K562 (cell line): ENCODE results near the gene BEND6. TPM values are rescaled to one million over a fixed set of nuclear protein-coding genes. Genes with fewer than 3 reads are reported as not detected.

ENCODE experiments used
- ATAC-seq: fragments of 200-7000 bp; cut with Tn5 transposase; 3 replicates; pipeline ENCODE4 v1.9.1; 2020; ENCODE audit warnings: moderate library complexity
- BruUV-seq: library from RNA; stranded (reverse); fragments of 400-500 nt; replicated peaks from 2 replicates; lab custom pipeline; 2021; lab: Mats Ljungman, UMichigan
- CTCF ChIA-PET: fragments of 300-600 bp; formaldehyde crosslinking; extraction: SDS; loops from one replicate; lab custom pipeline; 2021; ENCODE audit warnings: low intra/inter-chr PET ratio; lab: Yijun Ruan, JAX
- POLR2A ChIA-PET: fragments of 300-600, 350-650 bp; sonication (Branson Sonifier 250); formaldehyde crosslinking; extraction: SDS; loops from one replicate; lab custom pipeline; 2021; ENCODE audit warnings: antibody characterized with exemption, inconsistent platforms; lab: Yijun Ruan, JAX
- DNase-seq, 4 experiments: peaks; one replicate each; pipeline versions ENCODE4 v3.0.0 to v3.0.0-alpha.2; 2011 to 2018; ENCODE audit warnings: low spot score in 3 of 4, mixed read lengths in 3 of 4; ENCODE audit errors: extremely low read depth in 1 of 4
- FAIRE-seq: peaks from 2 replicates; lab custom pipeline; 2011; peaks lifted over from hg19 to GRCh38; lab: Jason Lieb, UNC
- H2AFZ ChIP-seq: 2 replicates; pipeline ENCODE4 v1.6.0; 2011; ENCODE audit warnings: low read depth, low read length, control low read depth, inconsistent platforms
- H3K27ac ChIP-seq: fragments of 200-600 bp; 3 replicates; pipeline ENCODE4 v1.8.0; 2011; ENCODE audit warnings: low read depth, mild to moderate bottlenecking, control low read depth, inconsistent platforms, low read length, moderate library complexity, mixed read lengths; ENCODE audit errors: extremely low read depth
- H3K27me3 ChIP-seq, 2 experiments: fragments of 300-600 bp in 1 of 2; 2 replicates in 1 of 2; 3 replicates in 1 of 2; pipeline versions ENCODE4 v1.6.0 to v1.8.0; 2011; ENCODE audit warnings: inconsistent platforms in 2 of 2, low read length in 2 of 2, mild to moderate bottlenecking in 1 of 2, mixed read lengths in 1 of 2, moderate library complexity in 1 of 2; ENCODE audit not compliant: control insufficient read depth in 2 of 2, insufficient read depth in 2 of 2
- H3K36me3 ChIP-seq: fragments of 300-600 bp; 3 replicates; pipeline ENCODE4 v1.8.0; 2011; ENCODE audit warnings: mild to moderate bottlenecking, low read length, inconsistent platforms; ENCODE audit not compliant: control insufficient read depth, insufficient read depth
- H3K4me1 ChIP-seq, 2 experiments: fragments of 200-600 bp in 1 of 2; replicated peaks in 1 of 2; 2 replicates in 1 of 2; 3 replicates in 1 of 2; pipeline versions ENCODE4 v1.5.1 to v1.8.0; 2011; ENCODE audit warnings: inconsistent platforms in 2 of 2, low read length in 2 of 2, mild to moderate bottlenecking in 1 of 2, mixed read lengths in 1 of 2, moderate library complexity in 1 of 2; ENCODE audit not compliant: control insufficient read depth in 2 of 2, insufficient read depth in 2 of 2
- H3K4me2 ChIP-seq: 2 replicates; pipeline ENCODE4 v1.6.1; 2011; ENCODE audit warnings: low read length, control low read depth, inconsistent platforms, mixed read lengths; ENCODE audit not compliant: insufficient read depth
- H3K4me3 ChIP-seq: fragments of 200-600 bp; sonication (generic), shearing (Covaris generic); 2 replicates; pipeline ENCODE4 v1.5.1; 2016; ENCODE audit warnings: control low read depth, inconsistent platforms
- H3K79me2 ChIP-seq: fragments of 200-600 bp; 3 replicates; pipeline ENCODE4 v1.8.0; 2011; ENCODE audit warnings: low read length, inconsistent platforms; ENCODE audit not compliant: control insufficient read depth, insufficient read depth
- H3K9ac ChIP-seq, 2 experiments: 2 replicates each; pipeline versions ENCODE4 v1.6.0 to v1.6.1; 2011; ENCODE audit warnings: low read depth in 2 of 2, low read length in 2 of 2, control low read depth in 1 of 2, inconsistent platforms in 1 of 2, mild to moderate bottlenecking in 1 of 2, mixed read lengths in 1 of 2; ENCODE audit not compliant: insufficient read depth in 1 of 2
- H3K9me1 ChIP-seq: one replicate; pipeline ENCODE4 v1.6.0; 2011; ENCODE audit warnings: inconsistent platforms, mild to moderate bottlenecking, low read length, moderate library complexity; ENCODE audit not compliant: control insufficient read depth, insufficient read depth
- H3K9me3 ChIP-seq: replicated peaks from 2 replicates; pipeline ENCODE4 v1.5.1; 2011; ENCODE audit warnings: low read depth, low read length, inconsistent platforms; ENCODE audit not compliant: control insufficient read depth, insufficient read depth
- H4K20me1 ChIP-seq: replicated peaks from 2 replicates; pipeline ENCODE4 v1.6.1; 2011; ENCODE audit warnings: low read length, inconsistent platforms, mixed read lengths; ENCODE audit not compliant: control insufficient read depth, insufficient read depth
- CREB1 ChIP-seq, 2 experiments: sonication (generic) in 1 of 2; formaldehyde crosslinking in 1 of 2; IDR thresholded peaks; 2 replicates each; pipeline versions ENCODE4 v1.6.1 to v1.8.0; 2012 to 2022; ENCODE audit warnings: inconsistent platforms in 1 of 2, mild to moderate bottlenecking in 1 of 2, missing genetic modification reagents in 1 of 2, moderate library complexity in 1 of 2
- PML ChIP-seq: IDR thresholded peaks from 2 replicates; pipeline ENCODE4 v1.6.1; 2012; ENCODE audit warnings: low read length, inconsistent platforms
- ZNF239 ChIP-seq: fragments of 250-450 bp; sonication (Bioruptor Pico); IDR thresholded peaks from 2 replicates; pipeline ENCODE4 v1.4.0; 2020; ENCODE audit warnings: mild to moderate bottlenecking
- ZNF316 ChIP-seq: fragments of 450-650 bp; IDR thresholded peaks from 2 replicates; pipeline ENCODE4 v1.6.1; 2016
- ZNF778 ChIP-seq: fragments of 450-650 bp; formaldehyde crosslinking; IDR thresholded peaks from 2 replicates; pipeline ENCODE4 v1.4.0; 2020; ENCODE audit warnings: mild to moderate bottlenecking, moderate library complexity
- WGBS: fragments of 100-300 bp; shearing (Covaris generic); methylation state at CpG from one replicate; pipeline ENCODE4 v1.1.6; 2016; ENCODE audit warnings: low coverage, mixed read lengths; ENCODE audit not compliant: insufficient coverage; ENCODE audit errors: missing lambda C conversion rate; 5-methylcytosine and 5-hydroxymethylcytosine counted together
- in situ Hi-C: fragments of 300-500 bp; cut with MboI; formaldehyde crosslinking; loops from 4 replicates; pipeline ENCODE4 v1.15.0; 2018; ENCODE audit warnings: inconsistent platforms, mixed read lengths
- intact Hi-C: fragments of 100-400 bp; cut with micrococcal nuclease; formaldehyde crosslinking; loops from 2 replicates; pipeline ENCODE4 v1.14.2; 2022
- polyA plus RNA-seq, 8 experiments: library from polyadenylated mRNA; depleted of rRNA in 4 of 8; stranded (reverse) in 5 of 8; unstranded in 3 of 8; fragments of >200 nt; fragmentation: Nextera tagmentation in 2 of 8; fragmentation: Illumina TruSeq in 1 of 8; extraction: Ambion mirVana in 2 of 8; extraction: Trizol in 1 of 8; gene quantifications; 2 replicates each; pipeline versions ENCODE4 v1.2.1 to v1.2.3, GENCODE V29; 2011 to 2014; ENCODE audit warnings: inconsistent platforms in 1 of 8, missing spikeins in 1 of 8
- total RNA-seq, 7 experiments: library from RNA; depleted of rRNA in 6 of 7; stranded (reverse); fragments of >200 nt in 6 of 7; fragmentation: Illumina TruSeq in 2 of 7; extraction: Trizol in 2 of 7; gene quantifications; 2 replicates each; pipeline versions ENCODE4 v1.2.1 to v1.2.3, GENCODE V29; 2011 to 2021; ENCODE audit warnings: low replicate concordance in 1 of 7

The BEND6 gene
- total and polyA plus RNA-seq, 9 of the 15 experiments (the other 6 are each of a cell fraction or from before 2014, with no cell fraction given), result 0.37 to 4.0 (median 1.1) TPM

DNA sequence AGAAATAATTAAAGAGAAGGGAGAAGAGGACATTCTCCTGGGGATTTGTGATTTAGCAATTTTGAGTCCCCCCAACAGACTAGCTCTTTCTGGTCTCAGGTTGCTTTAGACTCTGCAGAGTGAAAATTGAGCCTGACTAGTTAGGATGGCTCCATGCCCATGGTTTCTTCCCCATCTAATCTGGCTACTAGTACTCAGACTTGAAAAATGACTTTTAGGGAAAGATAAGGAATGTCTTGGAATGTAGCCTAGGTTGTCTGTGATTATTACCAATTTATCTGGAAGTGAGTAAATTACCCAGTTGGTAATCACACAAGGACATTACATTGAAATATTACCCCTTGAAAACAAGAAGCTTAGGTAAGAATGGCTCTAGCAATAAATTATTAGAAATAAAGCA lies 4.2 kb downstream of the BEND6 start:
- DNase-seq (no peak), ATAC-seq (no peak), FAIRE-seq (no peak)
- no peaks in the 10 kb centered on the region for H4K20me1 ChIP-seq
- H3K79me2 ChIP-seq, result peaks cover 3% of the 10 kb centered on the region; the same call in 2 of the 3 replicates
- no peak overlapping the region for H3K9ac ChIP-seq
- H3K36me3 ChIP-seq, result no peaks in the 10 kb centered on the region
- no peaks in the 10 kb centered on the region for H3K9me3 ChIP-seq
- H3K4me1 ChIP-seq, result peaks cover 8 to 13% of the 10 kb centered on the region in 2 experiments; a peak in 4 of 5 replicates
- H3K27ac ChIP-seq, result no peak overlapping the region
- H3K27me3 ChIP-seq, result no peaks in the 10 kb centered on the region
- no peak for TF ChIP-seq ZNF239 (CRISPR knock-in tag)
- TF ChIP-seq CREB1 (IDR thresholded peaks at IDR 0.05), result no peak
- TF ChIP-seq CREB1 (CRISPR knock-in tag; IDR thresholded peaks at IDR 0.05), result no peak
- BruUV-seq, result no TSS peak
- ChIA-PET CTCF (no interaction called here), POLR2A (interaction anchor here (0.8 to 1.3 kb wide), 2 partner anchors 9 to 181 kb away, joined by 3 read pairs; no protein-coding TSS in a partner anchor)
- no peak overlapping the region for H3K4me3 ChIP-seq
- in situ Hi-C loops, result no loop called here
- no peak overlapping the region for H3K4me2 ChIP-seq
- intact Hi-C loops, result loop anchor here (5.0 kb wide), 1 partner anchor 128 kb away; no protein-coding TSS in a partner anchor
- no peaks in the 10 kb centered on the region for H3K9me1 ChIP-seq
- no peak overlapping the region for H2AFZ ChIP-seq

DNA sequence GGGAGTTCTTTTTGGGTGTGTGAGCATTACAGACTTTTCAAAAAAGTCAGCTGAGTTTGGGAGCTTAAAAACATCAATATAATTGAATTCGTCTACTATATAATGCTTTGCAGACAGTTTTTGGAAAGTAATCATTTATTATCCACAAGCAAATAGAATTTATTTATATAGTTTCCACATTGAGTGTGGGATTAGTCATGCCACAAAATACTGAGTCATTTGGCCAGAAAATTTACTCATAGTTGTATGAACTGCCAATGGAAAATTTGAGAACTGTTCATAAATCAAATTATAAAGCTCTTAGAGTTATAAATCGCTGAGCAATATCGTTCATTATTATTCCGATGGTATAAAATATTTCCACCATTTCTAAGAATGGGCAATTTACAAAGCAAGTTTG lies 5.0 kb downstream of the BEND6 start:
- Histone ChIP-seq H3K4me3 (no peak overlapping the region), H3K9me1 (no peaks in the 10 kb centered on the region), H3K9ac (no peak overlapping the region), H3K4me1 (peaks cover 8 to 9% of the 10 kb centered on the region in 2 experiments; a peak in 4 of 5 replicates), H3K27me3 (no peaks in the 10 kb centered on the region), H3K79me2 (no peaks in the 10 kb centered on the region; the same call in 2 of the 3 replicates), H3K9me3 (no peaks in the 10 kb centered on the region), H2AFZ (no peak overlapping the region), H3K36me3 (no peaks in the 10 kb centered on the region), H3K27ac (no peak overlapping the region), H4K20me1 (no peaks in the 10 kb centered on the region), H3K4me2 (no peak overlapping the region)
- no TSS peak for BruUV-seq
- WGBS, result 38% methylated on average over 4 of the region's 4 CpGs
- intact Hi-C loops (loop anchor here (5.0 kb wide), 1 partner anchor 127 kb away; no protein-coding TSS in a partner anchor), in situ Hi-C loops (no loop called here)
- ATAC-seq (no peak), DNase-seq (no peak), FAIRE-seq (no peak)
- ChIA-PET POLR2A (no interaction called here), CTCF (no interaction called here)
- no peak for TF ChIP-seq PML
- no peak for TF ChIP-seq ZNF778 (CRISPR knock-in tag)
- TF ChIP-seq ZNF316, result 0 out of 2 replicates have a peak, but pooled peaks have one; percentile 2
